Endothelial cell of umbilical vein (primary cell): ENCODE measurements around the gene PM20D1.

Experiments
- CTCF ChIP-seq, 2 donors: IDR thresholded peaks; 1 replicate in 1 of 2; 2 replicates in 1 of 2; pipeline ENCODE4 v1.5.1; 2011; ENCODE audit warnings: low read length in 2 of 2, mild to moderate bottlenecking in 2 of 2, moderate library complexity in 2 of 2, control low read depth in 1 of 2, inconsistent platforms in 1 of 2, low read depth in 1 of 2; ENCODE audit not compliant: insufficient read depth in 1 of 2; ENCODE audit errors: extremely low read depth in 1 of 2
- EZH2 ChIP-seq: IDR thresholded peaks from 2 replicates; pipeline ENCODE4 v1.6.1; 2012; ENCODE audit warnings: borderline replicate concordance, low read depth, mild to moderate bottlenecking, moderate library complexity, low read length, inconsistent platforms; ENCODE audit not compliant: severe bottlenecking
- FOS ChIP-seq: IDR thresholded peaks from 2 replicates; pipeline ENCODE4 v1.6.1; 2011; ENCODE audit warnings: mild to moderate bottlenecking, low read length, moderate library complexity, borderline replicate concordance; ENCODE audit not compliant: insufficient read depth
- MAX ChIP-seq: IDR thresholded peaks from 2 replicates; pipeline ENCODE4 v1.6.1; 2011; ENCODE audit not compliant: insufficient read depth, insufficient read length
- POLR2A ChIP-seq: IDR thresholded peaks from 2 replicates; pipeline ENCODE4 v1.6.1; 2012; ENCODE audit warnings: low read depth, mild to moderate bottlenecking, control low read depth, low read length
- POLR2AphosphoS5 ChIP-seq: IDR thresholded peaks from 2 replicates; pipeline ENCODE4 v1.6.1; 2012; ENCODE audit warnings: low read depth, mild to moderate bottlenecking, control low read depth, low read length, moderate library complexity; ENCODE audit not compliant: insufficient read depth

DNA sequence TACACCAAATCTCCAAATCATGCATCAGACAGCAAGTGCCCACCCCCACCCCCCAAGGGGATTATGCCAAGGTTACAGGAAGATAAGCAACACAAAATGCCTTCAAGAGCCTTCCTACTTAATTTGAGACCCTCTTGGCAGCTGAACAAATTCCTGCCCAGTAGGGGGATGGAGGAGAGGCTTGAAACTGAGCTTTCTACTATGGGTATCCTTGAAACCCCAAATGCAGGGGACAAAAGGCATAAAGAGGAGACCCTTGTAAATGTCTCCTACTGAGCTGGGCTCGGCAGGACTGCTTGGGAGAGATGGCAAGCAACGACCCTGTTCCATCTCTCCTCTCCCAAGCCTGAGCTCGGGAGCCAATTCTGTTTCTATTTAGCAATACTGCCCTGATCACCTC is 40.5 kb downstream of the PM20D1 start:
- no peak for TF ChIP-seq POLR2AphosphoS5
- TF ChIP-seq CTCF (IDR thresholded peaks at IDR 0.05; ENCODE audit: extremely low read depth in 1 of 2, insufficient read depth in 1 of 2, low read depth in 1 of 2, low read length in 2 of 2), result no peak
- TF ChIP-seq MAX, result no peak
- no peak for TF ChIP-seq EZH2
- TF ChIP-seq FOS, result no peak
- TF ChIP-seq POLR2A, result no peak
